Astrocyte (in vitro differentiated cells and primary cell): ENCODE results near the gene SPRTN. TPM values are rescaled to one million over a fixed set of nuclear protein-coding genes. Genes with fewer than 3 reads are reported as not detected.

ENCODE experiments used
- DNase-seq: peaks from one replicate; pipeline ENCODE4 v3.0.0-alpha.2; 2010; ENCODE audit warnings: low read depth
- FAIRE-seq: peaks from 2 replicates; lab custom pipeline; 2011; peaks lifted over from hg19 to GRCh38; lab: Jason Lieb, UNC
- H2AFZ ChIP-seq: 2 replicates; pipeline ENCODE4 v1.6.0; 2012; ENCODE audit warnings: low read depth, low read length, inconsistent platforms
- H3K27ac ChIP-seq: 2 replicates; pipeline ENCODE4 v1.5.1; 2011; ENCODE audit warnings: low read depth, low read length, inconsistent platforms
- H3K27me3 ChIP-seq: 2 replicates; pipeline ENCODE4 v1.6.0; 2011; ENCODE audit warnings: low read length, inconsistent platforms; ENCODE audit not compliant: insufficient read depth
- H3K36me3 ChIP-seq: 2 replicates; pipeline ENCODE4 v1.5.1; 2011; ENCODE audit warnings: low read length, inconsistent platforms; ENCODE audit not compliant: insufficient read depth
- H3K4me1 ChIP-seq: 2 replicates; pipeline ENCODE4 v1.5.1; 2011; ENCODE audit warnings: low read length, inconsistent platforms; ENCODE audit not compliant: insufficient read depth
- H3K4me2 ChIP-seq: 2 replicates; pipeline ENCODE4 v1.6.0; 2012; ENCODE audit warnings: low read length, inconsistent platforms
- H3K4me3 ChIP-seq: 2 replicates; pipeline ENCODE4 v1.5.1; 2011; ENCODE audit warnings: low read depth, mild to moderate bottlenecking, low read length, inconsistent platforms; ENCODE audit not compliant: insufficient read depth
- H3K79me2 ChIP-seq: 2 replicates; pipeline ENCODE4 v1.6.0; 2012; ENCODE audit warnings: mild to moderate bottlenecking, low read length, inconsistent platforms; ENCODE audit not compliant: insufficient read depth
- H3K9ac ChIP-seq: 2 replicates; pipeline ENCODE4 v1.6.0; 2012; ENCODE audit warnings: mild to moderate bottlenecking, low read length, inconsistent platforms
- H3K9me3 ChIP-seq: 2 replicates; pipeline ENCODE4 v1.5.1; 2012; ENCODE audit warnings: low read depth, mild to moderate bottlenecking, low read length, inconsistent platforms; ENCODE audit not compliant: insufficient read depth
- H4K20me1 ChIP-seq: 2 replicates; pipeline ENCODE4 v1.6.0; 2012; ENCODE audit warnings: low read length, inconsistent platforms; ENCODE audit not compliant: insufficient read depth
- H3K27ac Mint-ChIP-seq: one replicate; pipeline ENCODE4 v1.8.0; 2021; ENCODE audit warnings: mild to moderate bottlenecking, mixed read lengths; ENCODE audit not compliant: unreplicated experiment
- H3K27me3 Mint-ChIP-seq: one replicate; pipeline ENCODE4 v1.8.0; 2021; ENCODE audit warnings: low read depth, mixed read lengths; ENCODE audit not compliant: unreplicated experiment
- H3K36me3 Mint-ChIP-seq: one replicate; pipeline ENCODE4 v1.8.0; 2021; ENCODE audit warnings: low read depth, mixed read lengths; ENCODE audit not compliant: unreplicated experiment
- H3K4me1 Mint-ChIP-seq: one replicate; pipeline ENCODE4 v1.8.0; 2021; ENCODE audit warnings: low read depth, mixed read lengths; ENCODE audit not compliant: unreplicated experiment
- H3K4me3 Mint-ChIP-seq: one replicate; pipeline ENCODE4 v1.8.0; 2021; ENCODE audit warnings: mild to moderate bottlenecking, moderate library complexity, mixed read lengths; ENCODE audit not compliant: unreplicated experiment
- H3K9me3 Mint-ChIP-seq: one replicate; pipeline ENCODE4 v1.8.0; 2021; ENCODE audit warnings: mild to moderate bottlenecking, mixed read lengths; ENCODE audit not compliant: unreplicated experiment
- CTCF ChIP-seq: IDR thresholded peaks from 2 replicates; pipeline ENCODE4 v1.5.1; 2011; ENCODE audit warnings: low read depth, mild to moderate bottlenecking, inconsistent platforms, low read length, moderate library complexity; ENCODE audit not compliant: insufficient read depth
- EZH2 ChIP-seq: IDR thresholded peaks from 2 replicates; pipeline ENCODE4 v1.6.1; 2012; ENCODE audit warnings: mild to moderate bottlenecking, low read length, inconsistent platforms; ENCODE audit not compliant: insufficient read depth
- total RNA-seq: library from RNA; stranded (reverse); gene quantifications from 2 replicates; pipeline ENCODE4 v1.2.1, GENCODE V29; 2021

Gene SPRTN
- total RNA-seq, 1 donor from 2014 or later, result 13.6 TPM

- Mint-ChIP-seq H3K4me1 (peaks cover 64% of the 10 kb centered on the region), H3K4me3 (no peak overlapping the region), H3K27ac (peak overlapping the region; percentile 77), H3K9me3 (no peaks in the 10 kb centered on the region), H3K36me3 (peaks cover 2% of the 10 kb centered on the region), H3K27me3 (no peaks in the 10 kb centered on the region)
- no peak for TF ChIP-seq EZH2
- TF ChIP-seq CTCF, result no peak
- no peak overlapping the region for H3K27ac ChIP-seq
- no peak overlapping the region for H3K4me2 ChIP-seq
- no peak overlapping the region for H3K9ac ChIP-seq
- no peak overlapping the region for H3K4me3 ChIP-seq
- H3K79me2 ChIP-seq, result peaks cover 67% of the 10 kb centered on the region
- H3K27me3 ChIP-seq, result no peaks in the 10 kb centered on the region
- peak; percentile 68 for FAIRE-seq
- no peaks in the 10 kb centered on the region for H3K9me3 ChIP-seq
- H2AFZ ChIP-seq, result no peak overlapping the region
- no peaks in the 10 kb centered on the region for H3K36me3 ChIP-seq
- H3K4me1 ChIP-seq, result peaks cover 50% of the 10 kb centered on the region
- no peaks in the 10 kb centered on the region for H4K20me1 ChIP-seq
- no peak for DNase-seq
Measured at GRCh38 chr1:231392389-231393131, 54.5 kb downstream of the SPRTN start.

GRCh38 chr1:231393668-231394067 is 55.6 kb downstream of the SPRTN start:
- Histone ChIP-seq H3K36me3 (no peaks in the 10 kb centered on the region), H3K4me2 (no peak overlapping the region), H3K9ac (no peak overlapping the region), H3K27me3 (no peaks in the 10 kb centered on the region), H4K20me1 (no peaks in the 10 kb centered on the region), H3K79me2 (peaks cover 69% of the 10 kb centered on the region), H2AFZ (no peak overlapping the region), H3K9me3 (no peaks in the 10 kb centered on the region), H3K4me3 (no peak overlapping the region), H3K27ac (peak overlapping the region; percentile 3), H3K4me1 (peaks cover 45% of the 10 kb centered on the region)
- TF ChIP-seq EZH2 (no peak), CTCF (no peak)
- Mint-ChIP-seq H3K36me3 (peaks cover 2% of the 10 kb centered on the region), H3K27me3 (no peaks in the 10 kb centered on the region), H3K4me1 (peaks cover 62% of the 10 kb centered on the region), H3K27ac (peak overlapping the region; percentile 34), H3K4me3 (peak overlapping the region; percentile 22), H3K9me3 (no peaks in the 10 kb centered on the region)
- no peak for FAIRE-seq
- DNase-seq, result no peak
